Liver (tissue), 9 donors: Measurements from ENCODE around the gene C9orf50. TPM values are rescaled to one million over a fixed set of nuclear protein-coding genes. Genes with fewer than 3 reads are reported as not detected.

Source experiments
- DNase-seq: peaks from one replicate; pipeline ENCODE4 v3.0.0-alpha.2; 2017; ENCODE audit warnings: low spot score
- H3K27ac ChIP-seq, 2 donors: one replicate each; pipeline ENCODE4 v1.7.0; 2013; ENCODE audit warnings: inconsistent platforms in 2 of 2, low read length in 2 of 2, control low read depth in 1 of 2, low read depth in 1 of 2, mild to moderate bottlenecking in 1 of 2
- H3K27me3 ChIP-seq, 4 donors: one replicate each; pipeline versions ENCODE4 v1.6.1 to v1.7.0; 2013; ENCODE audit warnings: low read length in 3 of 4, inconsistent platforms in 1 of 4, mild to moderate bottlenecking in 1 of 4, moderate library complexity in 1 of 4; ENCODE audit not compliant: control insufficient read depth in 4 of 4, insufficient read depth in 4 of 4
- H3K36me3 ChIP-seq, 4 donors: one replicate each; pipeline versions ENCODE4 v1.6.1 to v1.7.0; 2013; ENCODE audit warnings: low read length in 3 of 4, mild to moderate bottlenecking in 3 of 4, low read depth in 1 of 4, moderate library complexity in 1 of 4; ENCODE audit not compliant: control insufficient read depth in 4 of 4, insufficient read depth in 3 of 4
- H3K4me1 ChIP-seq, 4 donors: one replicate each; pipeline versions ENCODE4 v1.6.1 to v1.7.0; 2013; ENCODE audit warnings: low read length in 3 of 4, mild to moderate bottlenecking in 3 of 4, moderate library complexity in 1 of 4; ENCODE audit not compliant: control insufficient read depth in 4 of 4, insufficient read depth in 4 of 4
- H3K4me3 ChIP-seq, 3 donors: one replicate each; pipeline versions ENCODE4 v1.6.1 to v1.7.0; 2013; ENCODE audit warnings: low read length in 3 of 3, control low read depth in 1 of 3, low read depth in 1 of 3, mild to moderate bottlenecking in 1 of 3
- H3K9ac ChIP-seq, 2 donors: one replicate each; pipeline ENCODE4 v1.7.0; 2013; ENCODE audit warnings: low read length in 2 of 2, mild to moderate bottlenecking in 2 of 2, moderate library complexity in 2 of 2, control low read depth in 1 of 2, low read depth in 1 of 2
- H3K9me3 ChIP-seq, 4 donors: one replicate each; pipeline versions ENCODE4 v1.6.1 to v1.7.0; 2013; ENCODE audit warnings: low read length in 3 of 4; ENCODE audit not compliant: control insufficient read depth in 4 of 4
- ATF3 ChIP-seq: IDR thresholded peaks from 2 replicates; pipeline ENCODE4 v1.6.1; 2016; ENCODE audit warnings: antibody characterized with exemption
- EGR1 ChIP-seq, 2 donors: IDR thresholded peaks; 2 replicates each; pipeline ENCODE4 v1.6.1; 2016 to 2018; ENCODE audit warnings: antibody characterized with exemption in 2 of 2, low read depth in 2 of 2
- FOXA1 ChIP-seq: IDR thresholded peaks from 2 replicates; pipeline ENCODE4 v1.6.1; 2016; ENCODE audit warnings: antibody characterized with exemption
- FOXA2 ChIP-seq: IDR thresholded peaks from 2 replicates; pipeline ENCODE4 v1.6.1; 2016; ENCODE audit warnings: antibody characterized with exemption
- HNF4G ChIP-seq: IDR thresholded peaks from 2 replicates; pipeline ENCODE4 v1.6.1; 2016; ENCODE audit warnings: antibody characterized with exemption
- JUND ChIP-seq, 2 donors: IDR thresholded peaks; 2 replicates each; pipeline ENCODE4 v1.6.1; 2016; ENCODE audit warnings: antibody characterized with exemption in 2 of 2
- MAX ChIP-seq: IDR thresholded peaks from 2 replicates; pipeline ENCODE4 v1.6.1; 2016; ENCODE audit warnings: antibody characterized with exemption
- NR2F2 ChIP-seq: IDR thresholded peaks from 2 replicates; pipeline ENCODE4 v1.6.1; 2016; ENCODE audit warnings: antibody characterized with exemption
- RAD21 ChIP-seq, 2 donors: IDR thresholded peaks; 2 replicates each; pipeline ENCODE4 v1.6.1; 2016; ENCODE audit warnings: antibody characterized with exemption in 2 of 2, mild to moderate bottlenecking in 2 of 2
- REST ChIP-seq: IDR thresholded peaks from 2 replicates; pipeline ENCODE4 v1.6.1; 2016; ENCODE audit warnings: antibody characterized with exemption, mild to moderate bottlenecking
- SP1 ChIP-seq: IDR thresholded peaks from 2 replicates; pipeline ENCODE4 v1.6.1; 2018; ENCODE audit warnings: antibody characterized with exemption, mild to moderate bottlenecking
- ZBTB33 ChIP-seq: IDR thresholded peaks from 2 replicates; pipeline ENCODE4 v1.6.1; 2016; ENCODE audit warnings: antibody characterized with exemption
- WGBS: extraction: QIAGEN DNeasy Blood & Tissue Kit; methylation state at CpG from one replicate; pipeline ENCODE4 v1.1.7; 2013; 5-methylcytosine and 5-hydroxymethylcytosine counted together
- polyA plus RNA-seq, 2 donors: library from polyadenylated mRNA; stranded (reverse) in 1 of 2; unstranded in 1 of 2; fragments of 200-250 nt in 1 of 2; fragments of >200 nt in 1 of 2; fragmentation: Nextera tagmentation in 1 of 2; extraction: Ambion mirVana in 1 of 2; gene quantifications; one replicate each; pipeline versions ENCODE4 v1.2.1 to v1.2.3, GENCODE V29; 2013 to 2015
- total RNA-seq, 2 donors: library from RNA; depleted of rRNA; stranded (reverse); fragments of >200 nt; gene quantifications; one replicate each; pipeline ENCODE4 v1.2.3, GENCODE V29; 2014
- donor health status: healthy.
- donor health status: healthy.
- donor health status: healthy.
- donor health status: healthy.
- donor health status: healthy.

C9orf50 gene
- total and polyA plus RNA-seq, 4 donors: 0.23 TPM; not detected in 3

- Histone ChIP-seq H3K4me1 (peaks cover 0 to 7% (median 4%) of the 10 kb centered on the region in 4 donors), H3K36me3 (no peaks in the 10 kb centered on the region), H3K4me3 (no peak overlapping the region), H3K9ac (peak overlapping the region in 1 of 2 donors; percentile 22), H3K27me3 (peaks cover 0 to 3% (median 0%) of the 10 kb centered on the region in 4 donors), H3K9me3 (no peaks in the 10 kb centered on the region), H3K27ac (peak overlapping the region; percentile 31 to 54)
- DNase-seq: no peak
- 71% methylated on average over 14 of the region's 14 CpGs for WGBS
- TF ChIP-seq FOXA2 (no peak), REST (no peak), EGR1 (IDR thresholded peaks at IDR 0.05; ENCODE audit: low read depth in 2 of 2) (no peak), ATF3 (no peak)
Measured at GRCh38 chr9:129598089-129598596, 22.8 kb downstream of the C9orf50 start.

GRCh38 chr9:129597355-129598088, 23.4 kb downstream of the C9orf50 start:
- H3K9me3 ChIP-seq: no peaks in the 10 kb centered on the region
- peak overlapping the region in 2 of 3 donors; percentile 14 to 39 for H3K4me3 ChIP-seq
- H3K9ac ChIP-seq: peak overlapping the region in 1 of 2 donors; percentile 22
- peaks cover 0 to 3% (median 0%) of the 10 kb centered on the region in 4 donors for H3K27me3 ChIP-seq
- H3K36me3 ChIP-seq: no peaks in the 10 kb centered on the region
- no peak for TF ChIP-seq FOXA1
- no peak for TF ChIP-seq HNF4G
- TF ChIP-seq RAD21 (IDR thresholded peaks at IDR 0.05): no peak
- no peak for TF ChIP-seq SP1
- no peak for TF ChIP-seq JUND (IDR thresholded peaks at IDR 0.05)
- no peak for TF ChIP-seq ATF3
- TF ChIP-seq NR2F2: no peak
- TF ChIP-seq REST: no peak
- TF ChIP-seq MAX: no peak
- no peak for TF ChIP-seq ZBTB33
- DNase-seq: no peak
- H3K4me1 ChIP-seq: peaks cover 0 to 7% (median 4%) of the 10 kb centered on the region in 4 donors
- peak overlapping the region; percentile 31 to 54 for H3K27ac ChIP-seq
- WGBS: 9% methylated on average over 57 of the region's 57 CpGs
